Breast epithelium (tissue), 4 donors: ENCODE data around the gene PIWIL1. TPM values are rescaled to one million over a fixed set of nuclear protein-coding genes. Genes with fewer than 3 reads are reported as not detected.
A peak's percentile ranks its signal among the peaks of the same experiment; 100 is the strongest.

ENCODE experiments used
- DNase-seq, 2 donors: peaks; one replicate each; pipeline ENCODE4 v3.0.0-alpha.2; 2019; ENCODE audit warnings: low spot score in 2 of 2
- H3K27ac ChIP-seq, 2 donors: fragments of 200-600 bp; sonication (generic) in 1 of 2; one replicate each; pipeline ENCODE4 v1.5.1; 2016 to 2019; ENCODE audit warnings: mild to moderate bottlenecking in 1 of 2
- H3K27me3 ChIP-seq, 2 donors: fragments of 200-600 bp; sonication (generic) in 1 of 2; one replicate each; pipeline versions ENCODE4 v1.5.1 to v1.6.0; 2017 to 2019; ENCODE audit warnings: control low read depth in 1 of 2, mild to moderate bottlenecking in 1 of 2
- H3K36me3 ChIP-seq: fragments of 200-600 bp; one replicate; pipeline ENCODE4 v1.5.1; 2019
- H3K4me1 ChIP-seq, 2 donors: fragments of 200-600 bp; sonication (generic); one replicate each; pipeline ENCODE4 v1.5.1; 2016 to 2019; ENCODE audit warnings: control low read depth in 1 of 2
- H3K4me3 ChIP-seq, 3 donors: fragments of 200-600 bp; sonication (generic); 1 replicate in 2 of 3; 2 replicates in 1 of 3; pipeline ENCODE4 v1.5.1; 2016 to 2019; ENCODE audit warnings: mild to moderate bottlenecking in 3 of 3, moderate library complexity in 2 of 3
- H3K9me3 ChIP-seq, 2 donors: fragments of 200-600 bp; sonication (generic) in 1 of 2; one replicate each; pipeline ENCODE4 v1.5.1; 2016 to 2019; ENCODE audit warnings: control low read depth in 1 of 2
- CTCF ChIP-seq, 3 donors: fragments of 450-650 bp; IDR thresholded peaks; one replicate each; pipeline ENCODE4 v1.5.1; 2016 to 2017; ENCODE audit warnings: antibody characterized with exemption in 3 of 3, mild to moderate bottlenecking in 3 of 3, moderate library complexity in 3 of 3
- POLR2A ChIP-seq: fragments of 450-650 bp; IDR thresholded peaks from one replicate; pipeline ENCODE4 v1.6.1; 2016; ENCODE audit warnings: antibody characterized with exemption, mild to moderate bottlenecking, moderate library complexity
- POLR2AphosphoS5 ChIP-seq, 3 donors: sonication (generic); formaldehyde crosslinking; IDR thresholded peaks; one replicate each; pipeline ENCODE4 v1.6.1; 2017; ENCODE audit warnings: antibody characterized with exemption in 3 of 3
- intact Hi-C: fragments of 100-400 bp; cut with DNase I; formaldehyde crosslinking; loops from one replicate; pipeline ENCODE4 v1.15.1; 2023; ENCODE audit warnings: low total_unique reads
- total RNA-seq, 3 donors: library from RNA; depleted of rRNA; stranded (reverse); fragments of >200 nt; gene quantifications; one replicate each; pipeline ENCODE4 v1.1.0, GENCODE V29; 2016

The PIWIL1 gene
- total RNA-seq, 3 donors from 2014 or later, result under 0.01 TPM; not detected in 2

GRCh38 chr12:130419116-130419515 lies 81.4 kb downstream of the PIWIL1 start:
- H3K4me3 ChIP-seq, result no peak overlapping the region
- no peaks in the 10 kb centered on the region for H3K4me1 ChIP-seq
- intact Hi-C loops, result no loop called here
- no peaks in the 10 kb centered on the region for H3K27me3 ChIP-seq
- no peak for TF ChIP-seq POLR2AphosphoS5 (IDR thresholded peaks at IDR 0.05)
- TF ChIP-seq POLR2A, result no peak
- no peak for TF ChIP-seq CTCF (IDR thresholded peaks at IDR 0.05)
- no peaks in the 10 kb centered on the region for H3K36me3 ChIP-seq
- H3K27ac ChIP-seq, result no peak overlapping the region
- no peak for DNase-seq
- H3K9me3 ChIP-seq, result no peaks in the 10 kb centered on the region

- Histone ChIP-seq H3K4me1 (no peaks in the 10 kb centered on the region), H3K36me3 (no peaks in the 10 kb centered on the region), H3K27ac (no peak overlapping the region), H3K27me3 (no peaks in the 10 kb centered on the region), H3K9me3 (peaks cover 0 to 1% of the 10 kb centered on the region in 2 donors), H3K4me3 (no peak overlapping the region)
- intact Hi-C loops, result no loop called here
- no peak for DNase-seq
- TF ChIP-seq POLR2A, result no peak
- TF ChIP-seq POLR2AphosphoS5 (IDR thresholded peaks at IDR 0.05), result no peak
- TF ChIP-seq CTCF (IDR thresholded peaks at IDR 0.05), result no peak
Observed at GRCh38 chr12:130420071-130420470, 82.4 kb downstream of the PIWIL1 start.

GRCh38 chr12:130421896-130422295 lies 84.2 kb downstream of the PIWIL1 start:
- Histone ChIP-seq H3K4me3 (no peak overlapping the region), H3K27ac (no peak overlapping the region), H3K36me3 (no peaks in the 10 kb centered on the region), H3K4me1 (no peaks in the 10 kb centered on the region), H3K9me3 (peaks cover 0 to 4% of the 10 kb centered on the region in 2 donors), H3K27me3 (no peaks in the 10 kb centered on the region)
- DNase-seq, result peak in 1 of 2 donors; percentile 28
- TF ChIP-seq CTCF (IDR thresholded peaks at IDR 0.05) (no peak), POLR2A (no peak), POLR2AphosphoS5 (IDR thresholded peaks at IDR 0.05) (no peak)
- intact Hi-C loops, result no loop called here

Other genes with a start within 250 kb of the PIWIL1 start
- gene FZD10, start 175.4 kb upstream of the PIWIL1 start, total RNA-seq, result 1 to 10 TPM in 2 of 3 donors, under 1 TPM in 1; 0.48 to 2.0 (median 1.8) TPM